ENCODE measurements around the gene PAQR7.

The PAQR7 gene

DNA sequence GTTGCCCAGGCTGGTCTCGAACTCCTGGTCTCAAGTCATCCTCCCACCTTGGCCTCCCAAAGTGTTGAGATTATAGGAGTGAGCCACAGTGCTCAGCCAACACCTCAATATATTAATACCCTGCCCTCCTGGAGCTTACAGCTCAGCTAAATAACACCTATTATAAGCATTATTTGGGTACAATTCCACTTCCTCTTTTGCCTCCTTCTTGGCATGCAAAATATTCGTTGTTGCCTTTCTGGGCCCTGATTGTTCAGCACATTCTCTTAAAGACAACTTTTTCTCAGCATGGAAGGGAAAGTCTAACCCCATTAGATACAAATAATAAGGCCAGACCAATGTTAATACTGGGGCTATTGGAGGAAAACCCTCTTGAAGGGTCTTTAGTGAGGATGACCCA is 2.8 kb downstream of the PAQR7 start:
- DNase-seq, result no peak

DNA sequence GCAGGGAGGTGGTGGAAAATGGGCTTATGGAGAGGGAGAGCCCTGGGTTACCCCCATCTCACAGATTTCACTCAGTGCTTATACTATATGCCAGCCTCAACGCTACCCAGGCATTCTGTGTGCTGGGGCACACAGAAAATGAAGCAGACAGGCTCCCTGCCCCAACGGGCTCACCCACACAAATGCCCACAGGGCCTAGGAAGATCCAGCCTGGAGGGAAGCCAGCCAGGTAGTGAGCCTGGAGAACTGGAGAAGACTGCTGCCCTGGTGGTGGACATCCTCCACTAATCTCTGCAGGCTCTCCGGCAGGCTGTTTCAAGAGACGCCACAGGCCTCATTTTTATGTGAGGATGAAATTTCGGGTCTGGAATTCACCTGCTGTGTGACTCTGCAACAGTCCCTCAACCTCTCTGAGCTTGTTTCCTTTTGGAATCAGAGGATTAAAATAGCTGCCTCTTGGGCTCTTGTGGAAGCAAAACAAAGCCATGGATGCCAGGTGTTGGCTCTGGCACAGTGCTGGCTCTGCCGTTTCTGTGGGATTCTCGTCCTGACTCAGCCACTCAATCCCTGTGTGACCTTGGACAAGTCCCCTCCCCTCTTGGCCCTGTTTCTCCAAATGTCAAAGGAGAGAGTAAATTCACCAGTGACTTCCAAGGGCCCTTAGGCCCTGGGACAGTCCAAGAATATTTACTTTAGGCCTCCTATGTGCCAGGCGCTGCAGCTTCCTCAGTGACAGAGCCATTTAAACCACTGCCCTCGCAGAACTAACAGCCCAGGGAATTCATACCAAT is 3.6 kb downstream of the PAQR7 start:
- DNase-seq, result no peak

DNA sequence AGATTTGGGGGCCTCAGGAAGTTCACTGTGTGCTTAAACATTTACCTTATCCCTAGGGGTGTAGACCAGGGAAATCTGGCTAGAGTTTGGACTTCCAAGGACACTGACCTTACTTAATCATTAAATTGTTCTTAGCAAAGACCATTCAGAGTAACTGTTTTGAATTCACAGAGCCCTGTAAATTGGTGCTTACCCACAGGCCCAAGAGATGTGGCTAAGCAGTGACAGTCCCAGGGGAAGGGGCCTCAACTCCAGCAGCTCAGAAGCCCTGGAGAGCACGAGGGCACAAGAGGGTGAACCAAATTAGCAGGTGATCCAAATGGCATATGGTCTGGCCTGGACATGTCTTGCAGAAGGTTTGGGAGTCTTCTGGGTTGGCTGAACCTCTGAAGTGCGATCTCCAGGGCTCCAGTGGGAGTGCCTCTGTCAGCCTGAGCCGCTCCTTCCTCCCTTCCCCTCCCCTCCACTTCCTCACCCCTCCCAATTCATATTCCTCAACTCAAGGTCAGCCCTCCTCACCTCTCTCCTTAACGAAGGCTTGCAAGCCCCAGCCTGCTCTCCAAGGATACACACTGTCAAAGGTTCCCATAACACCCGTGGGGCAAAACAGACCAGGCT is 4.3 kb downstream of the PAQR7 start:
- no peak for DNase-seq

DNA sequence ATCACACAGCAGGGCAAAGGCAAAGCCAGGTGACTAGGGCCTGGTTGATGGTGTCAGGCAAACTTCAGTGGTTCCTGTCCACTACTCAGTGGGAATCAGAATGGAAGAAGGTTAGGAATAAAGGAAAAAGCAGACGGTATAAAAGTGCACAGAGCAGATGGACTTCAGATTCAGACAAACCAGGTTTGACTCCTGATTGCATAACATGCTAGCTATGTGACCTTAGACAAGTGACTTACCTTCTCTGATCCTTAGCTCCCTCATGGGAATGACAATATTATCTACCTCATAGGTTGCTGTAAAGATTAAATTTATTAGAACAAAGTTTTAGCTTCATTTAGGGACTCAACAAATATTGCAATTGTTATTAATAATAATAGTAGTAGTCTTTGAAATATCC is 4.9 kb downstream of the PAQR7 start:
- DNase-seq, result no peak

DNA sequence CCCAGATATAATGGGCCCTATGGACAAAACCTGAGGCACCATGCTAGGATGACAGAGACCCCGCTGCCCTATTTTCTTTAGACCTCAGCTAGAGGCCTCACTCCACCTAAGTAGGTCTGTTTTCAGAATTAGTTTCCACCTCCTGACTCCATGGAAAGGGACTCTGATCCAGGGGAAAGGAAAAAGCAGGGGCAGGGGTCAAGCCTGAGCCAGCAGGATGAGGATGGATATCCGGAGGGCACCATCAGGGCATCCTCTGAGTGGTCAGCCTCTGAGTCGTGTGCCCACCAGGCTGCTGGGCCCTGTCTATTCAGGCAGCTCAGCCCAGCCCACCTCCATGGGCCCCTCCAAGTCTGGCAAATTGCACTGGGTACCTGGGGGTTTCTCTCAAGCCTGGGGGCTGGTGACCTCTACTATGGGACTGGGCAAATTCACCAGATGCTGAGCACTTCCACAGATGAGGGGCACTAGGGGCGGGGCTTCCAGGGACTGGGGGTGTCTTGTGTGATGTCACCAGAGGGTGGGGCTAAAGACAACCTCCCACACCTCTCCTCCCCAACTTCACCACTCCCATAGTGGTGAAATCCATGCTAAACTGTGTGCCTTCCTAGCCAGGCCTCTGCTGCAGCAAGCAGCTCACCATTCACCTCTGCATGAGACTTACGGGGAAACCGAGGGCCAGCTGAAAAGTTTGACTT is 5.5 kb downstream of the PAQR7 start:
- no peak for DNase-seq

DNA sequence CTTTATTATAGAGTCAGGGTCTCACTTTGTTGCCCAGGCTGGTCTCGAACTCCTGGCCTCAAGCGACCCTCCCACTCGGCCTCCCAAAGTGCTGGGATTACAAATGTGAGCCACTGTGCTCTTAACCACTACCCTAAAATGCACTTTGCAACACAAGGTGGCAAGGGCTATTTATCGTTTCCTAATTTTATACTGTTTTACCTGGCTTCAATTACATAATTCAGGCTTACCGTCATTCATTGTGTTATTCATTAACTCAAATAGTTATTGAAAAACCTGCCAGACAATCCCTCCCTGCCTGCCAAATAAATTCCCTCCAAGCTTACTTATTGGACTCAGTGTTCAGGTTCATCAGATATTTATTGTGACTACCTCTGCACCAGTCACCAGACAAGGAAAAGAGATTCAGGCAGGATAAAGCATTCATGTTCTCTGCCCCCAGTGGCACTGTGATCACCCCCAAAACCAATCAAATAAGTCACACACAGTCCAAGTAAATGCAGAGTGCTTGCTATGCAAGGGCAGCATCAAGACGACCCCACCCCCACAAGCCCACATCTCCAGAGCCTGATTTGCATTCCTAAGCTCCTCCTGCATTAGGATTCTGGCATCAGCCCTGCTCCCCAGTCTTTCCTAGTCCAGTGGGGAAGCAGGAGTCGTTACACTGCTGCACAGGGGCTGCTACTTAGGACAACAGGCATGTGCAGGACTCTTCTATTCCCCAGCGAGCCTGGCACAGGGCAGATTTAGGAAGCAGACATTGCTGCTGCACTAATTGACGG is 8.1 kb downstream of the PAQR7 start:
- DNase-seq, result no peak

DNA sequence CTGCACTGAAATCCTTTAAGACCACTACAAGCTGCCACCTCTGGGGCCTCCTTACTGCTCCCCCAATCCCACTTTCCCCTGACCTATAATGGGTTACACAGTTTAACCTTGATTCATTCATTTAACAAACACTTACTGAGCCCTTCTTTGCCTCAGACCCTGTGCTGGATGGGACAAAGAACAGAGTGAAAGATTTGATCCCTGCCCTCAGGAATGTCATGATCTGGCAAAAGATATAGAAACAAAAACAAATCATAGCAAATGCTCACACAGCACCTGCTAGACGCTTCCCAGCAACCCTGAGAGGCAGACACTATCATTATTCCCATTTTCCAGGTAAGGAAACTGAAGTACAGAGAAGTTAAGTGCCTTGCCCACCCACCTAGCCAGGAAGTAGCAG is 9.2 kb downstream of the PAQR7 start:
- DNase-seq, result no peak

DNA sequence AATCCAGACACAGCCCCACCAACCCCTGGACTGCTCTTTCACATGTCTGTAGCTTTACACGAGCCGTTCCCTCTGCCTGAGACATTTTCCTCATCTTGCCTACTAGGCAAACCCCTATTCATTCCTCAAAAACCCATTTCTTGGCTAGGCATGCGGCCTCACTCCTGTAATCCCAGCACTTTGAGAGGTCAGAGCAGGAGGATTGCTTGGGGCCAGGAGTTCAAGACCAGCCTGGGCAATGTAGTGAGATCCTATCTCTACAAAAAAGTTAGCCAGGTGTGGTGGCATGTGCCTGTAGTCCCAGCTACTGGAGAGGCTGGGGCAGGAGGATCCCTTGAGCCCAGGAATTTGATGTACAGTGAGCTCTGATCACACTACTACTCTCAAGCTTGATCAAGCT is 11.1 kb downstream of the PAQR7 start:
- no peak for DNase-seq

DNA sequence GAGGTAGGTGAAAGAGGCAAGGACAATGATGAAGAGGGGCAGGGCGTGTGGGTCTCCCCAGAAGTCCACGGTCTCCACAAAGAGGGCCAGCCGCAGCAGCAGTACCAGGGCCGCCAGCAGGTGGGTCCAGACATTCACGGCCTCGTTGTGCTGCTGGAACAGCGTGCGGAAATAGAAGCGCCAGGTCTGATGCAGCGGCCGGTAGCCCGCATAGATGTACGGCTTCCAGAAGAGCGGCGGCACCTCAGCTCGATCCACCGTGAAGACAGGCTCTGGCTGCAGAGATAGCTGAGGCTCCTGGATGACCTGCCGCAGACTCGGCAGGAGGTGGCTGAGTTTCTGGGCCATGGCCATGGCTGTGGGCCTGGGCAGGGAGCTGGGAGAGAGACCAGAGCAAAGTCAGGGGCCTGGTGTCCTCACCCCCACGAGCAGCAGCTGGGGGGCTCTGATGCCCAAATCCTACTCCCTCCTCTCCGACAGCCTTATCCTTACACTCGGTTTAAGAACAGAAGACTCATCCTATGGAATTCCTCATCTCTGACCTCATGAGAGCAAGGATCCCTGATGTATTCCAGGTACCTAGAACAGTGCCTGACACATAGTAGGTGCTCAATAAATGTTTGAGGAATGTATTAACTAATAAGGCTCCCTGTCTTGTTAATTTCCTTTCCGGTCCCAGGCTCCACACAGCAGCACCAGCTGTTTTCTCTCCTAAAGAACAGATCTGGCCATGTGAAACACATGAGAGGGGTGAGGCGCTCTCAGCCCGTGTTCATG is 11.8 kb downstream of the PAQR7 start:
- DNase-seq, result no peak

DNA sequence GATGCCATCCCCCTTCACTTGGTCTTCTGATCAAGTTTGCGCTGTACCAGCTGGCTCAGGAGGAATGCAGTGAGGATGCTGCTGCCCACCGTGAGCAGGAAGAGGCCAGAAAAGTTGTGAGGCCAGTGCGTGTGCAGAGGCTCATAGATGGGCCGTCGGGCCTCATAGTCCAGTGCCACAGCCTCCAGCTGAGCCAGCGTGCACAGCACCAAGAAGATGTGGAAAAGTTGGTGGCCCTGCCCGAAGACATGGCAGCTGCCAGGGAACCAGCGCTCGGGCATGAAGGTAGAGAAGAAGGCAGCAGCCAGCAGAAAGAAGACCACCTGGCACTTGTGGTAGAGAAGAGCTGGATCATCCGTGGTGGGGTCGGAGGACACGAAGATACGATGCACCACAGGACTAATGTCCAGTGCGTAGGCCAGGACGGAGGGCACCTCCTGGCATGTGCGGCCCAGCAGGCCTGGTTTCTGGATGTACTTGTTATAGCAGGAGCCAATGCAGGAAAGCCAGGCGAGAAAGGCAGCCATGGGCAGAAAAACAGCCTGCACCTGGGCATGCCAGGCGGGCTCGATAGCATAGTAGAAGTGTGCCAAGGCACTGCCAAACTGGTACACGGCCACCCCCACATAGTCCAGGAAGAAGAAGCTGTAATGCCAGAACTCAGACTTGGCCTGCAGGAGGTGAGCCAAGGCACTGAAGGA is 12.6 kb downstream of the PAQR7 start:
- no peak for DNase-seq

DNA sequence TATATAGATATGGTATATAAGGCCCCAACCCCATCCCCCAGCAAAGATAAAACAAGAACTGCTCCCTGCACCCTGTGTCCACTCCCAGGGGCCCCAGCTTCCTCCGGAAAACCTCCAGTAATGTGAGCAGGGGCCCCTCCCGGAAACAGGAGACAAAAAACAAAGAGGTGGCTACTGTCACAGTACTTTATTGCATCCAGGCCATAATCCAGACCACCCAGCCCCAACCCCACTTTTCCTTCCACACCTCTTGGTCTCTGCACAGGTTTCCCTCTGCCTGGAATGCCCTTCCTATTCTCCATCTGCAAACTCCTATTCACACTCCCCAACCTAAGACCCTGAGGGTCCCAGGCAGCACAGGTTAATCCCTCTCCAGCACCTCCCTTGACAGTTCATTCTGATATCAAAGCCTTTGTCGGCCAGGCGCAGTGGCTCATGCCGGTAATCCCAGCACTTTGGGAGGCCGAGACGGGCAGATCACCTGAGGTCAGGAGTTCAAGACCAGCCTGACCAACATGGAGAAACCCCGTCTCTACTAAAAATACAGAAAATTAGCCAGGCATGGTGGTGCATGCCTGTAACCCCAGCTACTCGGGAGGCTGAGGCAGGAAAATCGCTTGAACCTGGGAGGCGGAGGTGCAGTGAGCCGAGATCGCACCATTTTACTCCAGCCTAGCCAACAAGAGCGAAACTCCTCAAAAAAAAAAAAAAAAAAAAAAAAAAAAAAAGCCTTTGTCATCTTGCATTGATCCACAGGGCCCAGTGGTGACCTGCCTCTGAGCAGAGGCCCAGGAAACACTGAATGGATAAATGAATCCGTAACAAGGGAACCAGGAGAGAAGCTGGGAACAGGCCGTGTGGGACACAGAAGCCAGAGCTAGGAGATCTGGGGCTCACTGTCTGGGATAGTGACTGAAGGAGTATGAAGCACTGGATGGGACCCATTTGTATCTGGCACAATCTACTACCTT is 13.9 kb downstream of the PAQR7 start:
- no peak for DNase-seq

DNA sequence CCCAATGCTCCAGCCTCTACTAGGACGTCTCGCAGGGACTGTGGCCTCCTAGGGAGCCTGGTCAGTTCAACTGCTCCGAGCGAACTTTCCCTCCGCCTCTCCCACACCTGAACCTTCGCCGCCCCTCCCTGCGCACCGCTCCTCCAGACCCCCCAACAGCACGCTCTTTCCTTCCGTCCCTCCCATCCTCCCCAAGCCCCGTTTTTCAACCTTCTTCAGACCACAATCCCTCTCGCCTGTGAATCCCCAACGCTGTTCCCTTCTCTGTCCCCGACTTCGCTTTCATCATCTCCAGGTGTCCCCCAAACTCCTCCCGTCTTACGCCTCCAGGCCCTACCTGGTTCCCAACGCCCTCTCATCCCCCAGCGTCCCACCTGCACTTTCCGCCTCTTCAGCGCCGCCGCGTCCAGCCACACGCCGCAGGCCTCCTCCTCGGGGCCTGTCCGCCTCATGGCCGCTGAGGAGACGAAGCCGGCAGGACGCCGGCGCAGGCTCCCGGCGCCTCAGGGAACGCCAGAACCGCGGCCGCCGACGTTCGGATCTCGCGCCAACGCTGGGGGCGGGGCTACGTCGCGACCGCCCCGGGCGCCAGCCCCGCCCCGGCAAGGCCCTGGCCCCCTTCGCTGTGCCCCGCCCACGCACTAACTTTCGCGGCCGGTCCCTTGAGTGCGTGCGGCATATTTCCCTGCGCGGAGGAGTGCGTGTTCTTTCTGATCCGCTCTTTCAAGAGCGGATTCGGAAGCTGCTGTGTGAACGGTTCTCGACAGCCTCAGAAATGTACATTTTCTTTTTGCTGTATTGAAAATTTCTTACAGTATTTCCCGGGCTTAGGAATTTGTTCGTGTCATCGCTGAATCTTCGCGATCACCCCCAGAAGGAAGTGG is 16.4 kb downstream of the PAQR7 start, which contains the start of gene AUNIP:
Gene AUNIP, minus strand, starts transcription at position 552 of the 884 bp plus-strand sequence. Its CDS starts 100 bp downstream, at position 452.
- DNase-seq, result peak; percentile 90

DNA sequence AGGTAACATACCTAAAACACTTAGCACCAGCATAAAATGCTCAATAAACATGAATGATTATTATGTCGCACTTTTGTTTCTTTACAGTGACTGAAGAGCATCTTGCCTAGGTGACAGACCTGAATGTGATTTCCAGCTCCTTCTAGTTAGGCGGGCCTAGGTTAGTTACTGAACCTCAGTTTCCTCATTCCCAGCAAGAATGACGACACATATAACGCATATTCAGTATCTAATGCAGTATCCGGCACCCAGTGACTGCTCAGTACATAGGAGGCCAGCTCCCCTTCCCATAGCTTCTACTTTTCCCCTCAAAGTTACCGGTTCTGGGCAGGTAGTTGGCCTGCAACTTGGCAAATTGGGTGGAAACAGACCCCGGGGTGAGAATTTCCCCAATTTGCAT is 17.0 kb downstream of the PAQR7 start:
- no peak for DNase-seq

DNA sequence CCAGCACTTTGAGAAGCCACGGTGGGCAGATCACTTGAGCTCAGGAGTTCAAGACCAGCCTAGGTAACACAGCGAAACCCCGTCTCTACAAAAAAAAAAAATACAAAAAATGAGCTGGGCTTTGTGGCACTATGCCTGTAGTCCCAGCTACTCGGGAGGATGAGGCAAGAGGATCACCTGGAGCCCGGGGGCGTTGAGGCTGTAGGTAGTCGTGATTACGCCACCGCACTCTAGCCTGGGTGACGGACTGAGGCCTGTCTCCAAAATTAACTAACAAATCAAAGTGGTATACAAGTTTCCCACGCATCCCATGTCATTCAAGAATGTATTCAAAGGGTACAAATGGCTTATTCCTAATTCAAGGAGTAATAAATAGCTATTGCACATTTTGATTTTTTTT is 18.7 kb downstream of the PAQR7 start:
- no peak for DNase-seq

DNA sequence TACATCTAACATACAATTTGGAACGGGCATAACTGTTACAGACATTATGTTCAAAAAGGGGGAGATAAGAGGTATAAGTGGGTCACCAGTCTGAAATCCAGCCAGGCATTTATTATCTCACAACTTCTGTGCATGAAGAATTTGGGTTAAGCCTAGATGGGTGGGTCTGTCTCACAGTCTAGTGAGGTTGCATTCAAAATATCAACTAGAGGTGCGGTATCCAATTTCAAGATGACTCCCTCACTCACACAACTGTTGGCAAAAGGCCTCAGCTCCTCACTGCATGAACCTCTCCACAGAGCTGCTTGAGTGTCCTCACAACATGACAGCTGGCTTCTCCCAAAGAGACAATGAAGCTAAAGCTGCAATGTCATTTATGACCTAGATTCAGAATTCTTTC is 21.0 kb downstream of the PAQR7 start:
- no peak for DNase-seq

DNA sequence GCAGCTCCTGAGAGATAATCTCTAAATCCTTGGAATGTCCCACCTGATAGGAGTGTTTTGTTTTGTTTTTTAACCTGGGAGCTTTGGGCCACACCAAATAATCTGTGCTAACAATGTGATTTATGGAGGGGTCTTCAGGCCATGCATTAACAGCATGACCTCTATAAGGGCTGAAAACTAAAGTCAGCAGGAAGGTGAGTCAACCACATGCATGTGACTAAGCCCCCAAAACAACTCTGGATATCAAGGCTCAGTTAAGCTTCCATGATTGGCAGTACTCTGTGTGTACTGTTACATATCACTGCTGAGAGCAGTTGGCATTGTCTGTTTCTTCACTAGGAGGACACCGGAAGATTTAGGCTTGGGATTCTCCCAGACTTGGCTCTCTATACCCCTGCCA is 27.0 kb downstream of the PAQR7 start:
- no peak for DNase-seq

DNA sequence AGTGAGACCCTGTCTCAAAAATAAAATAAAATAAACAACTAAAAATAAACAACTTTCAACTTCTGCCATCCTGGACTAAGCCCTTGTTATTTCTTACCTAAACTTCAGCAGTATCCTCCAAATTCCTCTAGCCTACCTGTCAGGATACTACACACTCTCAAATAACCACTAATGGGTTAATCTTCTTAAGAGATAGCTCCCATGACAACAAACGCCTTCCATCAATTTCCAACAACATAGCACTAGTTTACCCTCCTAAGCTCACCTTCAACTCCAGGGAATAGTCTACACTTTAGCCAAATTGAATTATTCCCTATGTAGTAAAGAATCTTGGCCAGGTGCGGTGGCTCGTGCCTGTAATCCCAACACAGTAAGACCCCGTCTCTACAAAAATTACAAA is 27.6 kb downstream of the PAQR7 start:
- DNase-seq, result no peak

DNA sequence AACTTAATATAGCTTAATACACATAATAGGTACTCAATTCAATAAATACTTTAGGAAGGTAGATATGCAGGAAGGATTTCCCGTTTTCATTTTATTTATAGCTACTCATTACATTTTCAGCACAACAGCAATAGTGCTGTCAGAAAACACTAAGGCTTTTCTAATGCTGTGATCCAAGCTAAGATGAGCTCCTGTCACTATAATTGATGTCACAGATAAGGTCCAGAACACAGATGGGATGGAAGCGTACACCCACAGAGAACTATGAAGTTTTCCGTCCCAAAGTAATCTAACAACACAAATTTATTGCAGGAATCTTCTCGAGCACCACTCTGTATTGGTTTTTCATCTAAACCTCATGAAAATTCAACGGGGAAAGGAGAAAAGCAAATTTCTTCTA is 29.8 kb downstream of the PAQR7 start:
- no peak for DNase-seq

DNA sequence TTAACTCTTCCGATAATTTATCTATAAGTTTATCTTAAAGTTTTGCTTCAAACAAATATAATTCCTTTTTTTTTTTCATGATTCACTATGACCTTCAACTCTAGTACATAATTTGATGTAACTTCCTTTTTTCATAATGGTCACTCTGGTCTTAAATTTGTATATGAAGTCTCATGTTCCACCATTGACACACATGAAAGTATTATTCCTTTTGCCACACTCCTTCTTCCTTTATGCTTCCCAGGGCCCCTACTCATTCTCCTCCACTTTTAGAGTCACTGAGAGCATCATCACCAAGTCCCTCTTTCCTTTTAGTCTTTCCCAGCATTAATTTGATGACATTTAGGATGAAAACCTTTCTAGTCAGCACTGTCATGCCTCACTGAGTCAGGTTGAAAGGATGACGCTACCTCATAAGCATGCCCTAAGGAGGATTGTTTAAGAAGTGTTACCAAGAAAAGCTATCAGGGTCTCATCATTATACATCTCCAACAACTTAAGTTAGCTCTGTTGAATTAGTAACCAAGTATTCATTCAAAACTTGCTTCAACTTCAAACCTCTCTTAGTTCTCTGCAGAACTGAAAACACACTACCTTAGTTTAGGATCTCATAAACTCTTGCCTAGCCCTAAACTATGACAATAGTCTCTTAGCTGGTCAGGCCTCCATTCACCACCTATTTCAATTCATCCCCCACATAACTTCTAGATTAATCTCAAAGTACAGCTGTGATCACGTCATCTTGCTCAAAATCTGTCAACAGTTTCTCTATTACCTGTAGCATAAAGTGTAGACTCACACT is 30.8 kb downstream of the PAQR7 start:
- DNase-seq, result no peak

Data from CD4-positive, alpha-beta T cell treated with Interleukin-17A for 1 hour (primary cell).